ENCODE measurements around the gene NOTCH2. TPM values are rescaled to one million over a fixed set of nuclear protein-coding genes. Genes with fewer than 3 reads are reported as not detected.
"Not testable (repeated sequence)": the region's sequence is repeated elsewhere in the genome, so short reads cannot be mapped to it uniquely, and the experiment has no call there.

NOTCH2 gene
- total RNA-seq, 4 donors from 2014 or later, result 91.1 to 148 (median 112) TPM

DNA sequence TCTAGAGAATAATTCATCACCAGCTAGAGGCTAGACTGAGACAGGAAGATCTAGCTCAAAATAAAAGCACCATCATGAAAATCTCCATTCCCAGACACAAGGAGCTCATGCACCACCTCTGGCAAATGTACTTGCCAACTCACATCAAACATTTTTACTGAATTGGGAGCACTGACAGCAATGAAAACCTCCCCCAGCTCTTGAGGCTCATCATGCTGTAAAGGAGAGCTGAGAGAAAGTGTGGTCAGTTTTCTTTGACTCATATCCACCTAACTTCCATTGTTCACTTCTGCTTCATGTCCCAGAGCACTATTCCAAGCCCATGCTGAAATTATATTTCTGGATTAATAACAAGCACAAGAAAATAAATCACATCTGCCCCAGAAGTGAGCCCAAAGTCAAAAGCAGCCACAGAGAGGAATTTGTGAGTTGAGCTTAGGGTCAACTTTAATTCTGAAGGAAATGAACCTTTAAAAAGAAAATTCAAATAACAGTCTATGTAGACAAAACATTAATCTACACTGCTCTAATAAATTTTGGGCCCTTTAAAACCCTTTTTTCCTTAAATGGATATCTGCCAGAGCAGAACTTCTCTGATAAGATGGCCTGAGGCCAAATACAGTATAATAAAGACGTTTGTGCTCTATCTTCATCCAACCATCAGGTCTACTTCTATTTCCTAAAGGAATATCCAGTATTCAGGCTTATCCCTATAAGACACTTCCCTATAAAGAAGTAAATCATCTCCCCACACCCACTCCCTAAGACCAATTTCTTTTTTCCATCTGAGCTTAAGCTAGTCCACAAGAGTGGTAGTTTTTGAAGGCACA, 87.3 kb downstream of the NOTCH2 start:
- H3K4me1 ChIP-seq, result peaks cover 7 to 33% (median 26%) of the 10 kb centered on the region in 4 donors
- WGBS, result 16% methylated on average over 1 of the region's 1 CpG

DNA sequence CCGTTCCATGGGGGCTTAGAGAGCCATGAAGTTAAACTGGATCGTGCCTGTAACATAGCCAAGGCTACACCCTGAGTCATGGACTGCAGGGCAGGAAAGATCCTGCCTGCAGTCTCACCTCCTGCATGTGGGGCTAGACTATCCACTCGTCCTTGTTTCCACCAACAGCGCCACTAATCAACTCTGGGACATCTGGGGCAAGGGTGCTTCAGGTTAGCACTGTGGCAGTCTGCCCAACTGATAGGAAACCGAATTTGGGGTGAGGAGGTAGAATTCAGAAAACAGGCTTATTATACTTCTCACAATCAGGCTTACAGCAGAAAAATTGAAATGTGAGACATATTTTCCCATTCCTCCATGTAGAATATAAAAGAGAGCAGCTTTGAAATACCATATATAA, 88.0 kb downstream of the NOTCH2 start:
- intact Hi-C loops (cut with DNase I), result no loop called here

More for the DNA sequence above, 87.3 kb downstream of the NOTCH2 start:
- no peaks in the 10 kb centered on the region for H3K36me3 ChIP-seq
- no peaks in the 10 kb centered on the region for H3K9me3 ChIP-seq
- TF ChIP-seq POLR2A (IDR thresholded peaks at IDR 0.05; ENCODE audit: low read depth) (no peak), EP300 (IDR thresholded peaks at IDR 0.05) (no peak), POLR2AphosphoS5 (IDR thresholded peaks at IDR 0.05) (no peak)
- TF ChIP-seq, protein P1, sequence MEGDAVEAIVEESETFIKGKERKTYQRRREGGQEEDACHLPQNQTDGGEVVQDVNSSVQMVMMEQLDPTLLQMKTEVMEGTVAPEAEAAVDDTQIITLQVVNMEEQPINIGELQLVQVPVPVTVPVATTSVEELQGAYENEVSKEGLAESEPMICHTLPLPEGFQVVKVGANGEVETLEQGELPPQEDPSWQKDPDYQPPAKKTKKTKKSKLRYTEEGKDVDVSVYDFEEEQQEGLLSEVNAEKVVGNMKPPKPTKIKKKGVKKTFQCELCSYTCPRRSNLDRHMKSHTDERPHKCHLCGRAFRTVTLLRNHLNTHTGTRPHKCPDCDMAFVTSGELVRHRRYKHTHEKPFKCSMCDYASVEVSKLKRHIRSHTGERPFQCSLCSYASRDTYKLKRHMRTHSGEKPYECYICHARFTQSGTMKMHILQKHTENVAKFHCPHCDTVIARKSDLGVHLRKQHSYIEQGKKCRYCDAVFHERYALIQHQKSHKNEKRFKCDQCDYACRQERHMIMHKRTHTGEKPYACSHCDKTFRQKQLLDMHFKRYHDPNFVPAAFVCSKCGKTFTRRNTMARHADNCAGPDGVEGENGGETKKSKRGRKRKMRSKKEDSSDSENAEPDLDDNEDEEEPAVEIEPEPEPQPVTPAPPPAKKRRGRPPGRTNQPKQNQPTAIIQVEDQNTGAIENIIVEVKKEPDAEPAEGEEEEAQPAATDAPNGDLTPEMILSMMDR (IDR thresholded peaks at IDR 0.05), result no peak
- no peak overlapping the region for H3K27ac ChIP-seq (replicated peaks in 1 of 4)
- no peak for DNase-seq (ENCODE audit: extremely low spot score)
- no peak overlapping the region for H3K4me3 ChIP-seq
- H3K27me3 ChIP-seq, result no peaks in the 10 kb centered on the region
- intact Hi-C loops (cut with DNase I), result no loop called here

DNA sequence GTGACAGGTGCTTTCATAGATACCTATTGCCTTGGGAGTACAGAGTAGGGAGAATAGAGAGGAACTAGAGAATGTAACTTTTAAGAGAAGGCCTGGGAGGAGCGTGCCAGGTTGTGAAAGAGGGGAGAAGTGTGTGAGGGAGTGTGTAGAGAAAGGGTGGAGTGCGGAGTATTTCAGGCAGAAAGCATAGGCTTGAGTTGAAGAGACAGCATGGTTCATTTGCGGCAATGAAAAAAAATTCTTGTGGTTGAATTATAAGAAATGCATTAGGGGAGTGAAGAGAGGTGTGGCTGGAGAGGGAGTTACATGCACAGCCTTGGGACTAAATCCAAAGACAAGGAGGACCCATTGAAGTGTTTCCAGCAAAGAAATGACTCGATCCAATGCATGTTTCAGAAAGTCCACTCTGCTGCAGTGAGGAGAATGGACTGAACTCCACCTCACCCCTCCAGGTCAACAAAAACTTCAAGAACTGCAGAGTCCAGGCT, 91.4 kb downstream of the NOTCH2 start:
- no peaks in the 10 kb centered on the region for H3K9me3 ChIP-seq
- TF ChIP-seq, protein P1 (IDR thresholded peaks at IDR 0.05), result no peak
- TF ChIP-seq EP300 (IDR thresholded peaks at IDR 0.05) (no peak), POLR2AphosphoS5 (IDR thresholded peaks at IDR 0.05) (no peak), POLR2A (IDR thresholded peaks at IDR 0.05; ENCODE audit: low read depth) (no peak)
- peaks cover 0 to 24% (median 20%) of the 10 kb centered on the region in 4 donors for H3K4me1 ChIP-seq
- no peak overlapping the region for H3K4me3 ChIP-seq
- no peak for DNase-seq (ENCODE audit: extremely low spot score)
- H3K36me3 ChIP-seq, result peaks cover 0 to 5% (median 0%) of the 10 kb centered on the region in 4 donors
- no peak overlapping the region for H3K27ac ChIP-seq (replicated peaks in 1 of 4)
- no peaks in the 10 kb centered on the region for H3K27me3 ChIP-seq
- WGBS, result 78% methylated on average over 4 of the region's 4 CpGs
- intact Hi-C loops (cut with DNase I), result no loop called here

More for the DNA sequence above, 88.0 kb downstream of the NOTCH2 start:
- 87% methylated on average over 4 of the region's 5 CpGs for WGBS
- Histone ChIP-seq H3K36me3 (no peaks in the 10 kb centered on the region), H3K27me3 (no peaks in the 10 kb centered on the region), H3K27ac (replicated peaks in 1 of 4) (no peak overlapping the region), H3K4me3 (no peak overlapping the region), H3K4me1 (peaks cover 0 to 26% (median 19%) of the 10 kb centered on the region in 4 donors), H3K9me3 (no peaks in the 10 kb centered on the region)
- TF ChIP-seq EP300 (IDR thresholded peaks at IDR 0.05), result no peak
- TF ChIP-seq POLR2A (IDR thresholded peaks at IDR 0.05; ENCODE audit: low read depth), result no peak
- TF ChIP-seq, protein P1 (IDR thresholded peaks at IDR 0.05), result no peak
- no peak for TF ChIP-seq POLR2AphosphoS5 (IDR thresholded peaks at IDR 0.05)
- no peak for DNase-seq (ENCODE audit: extremely low spot score)

DNA sequence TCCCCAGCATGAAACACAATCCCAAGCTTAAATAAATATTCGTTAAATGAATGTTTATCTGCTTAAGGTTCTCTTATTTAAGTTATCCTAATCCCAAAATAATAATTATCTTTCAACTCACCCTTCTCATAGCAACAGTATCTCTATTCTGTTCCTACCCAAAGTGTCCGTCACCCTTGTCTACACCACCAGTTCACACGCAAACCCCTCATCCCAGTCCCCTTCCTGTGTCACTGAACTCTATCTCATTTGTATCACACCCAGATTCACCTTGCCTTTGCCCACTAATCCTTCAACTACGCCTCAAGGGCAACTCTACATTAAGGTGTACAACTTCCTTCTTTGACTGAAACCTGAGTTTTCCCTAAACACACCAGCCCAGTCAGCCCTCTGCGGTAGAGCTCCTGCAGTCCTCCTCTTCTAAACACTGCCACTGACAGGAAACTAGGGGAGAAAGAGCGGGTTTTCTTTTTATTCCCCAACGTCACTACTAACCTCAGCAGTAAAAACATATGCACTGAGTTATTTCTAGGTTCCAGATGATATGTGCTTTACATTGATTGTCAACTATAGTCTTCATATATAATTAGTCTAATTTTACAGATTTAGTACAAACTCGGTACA, 92.2 kb downstream of the NOTCH2 start:
- DNase-seq (ENCODE audit: extremely low spot score); H3K27me3 ChIP-seq; intact Hi-C loops (cut with DNase I); H3K9me3 ChIP-seq; H3K4me3 ChIP-seq; H3K27ac ChIP-seq (replicated peaks in 1 of 4); H3K36me3 ChIP-seq: not testable (repeated sequence)
- 96% methylated on average over 8 of the region's 8 CpGs for WGBS
- H3K4me1 ChIP-seq, result peaks cover 0 to 19% (median 17%) of the 10 kb centered on the region in 4 donors

DNA sequence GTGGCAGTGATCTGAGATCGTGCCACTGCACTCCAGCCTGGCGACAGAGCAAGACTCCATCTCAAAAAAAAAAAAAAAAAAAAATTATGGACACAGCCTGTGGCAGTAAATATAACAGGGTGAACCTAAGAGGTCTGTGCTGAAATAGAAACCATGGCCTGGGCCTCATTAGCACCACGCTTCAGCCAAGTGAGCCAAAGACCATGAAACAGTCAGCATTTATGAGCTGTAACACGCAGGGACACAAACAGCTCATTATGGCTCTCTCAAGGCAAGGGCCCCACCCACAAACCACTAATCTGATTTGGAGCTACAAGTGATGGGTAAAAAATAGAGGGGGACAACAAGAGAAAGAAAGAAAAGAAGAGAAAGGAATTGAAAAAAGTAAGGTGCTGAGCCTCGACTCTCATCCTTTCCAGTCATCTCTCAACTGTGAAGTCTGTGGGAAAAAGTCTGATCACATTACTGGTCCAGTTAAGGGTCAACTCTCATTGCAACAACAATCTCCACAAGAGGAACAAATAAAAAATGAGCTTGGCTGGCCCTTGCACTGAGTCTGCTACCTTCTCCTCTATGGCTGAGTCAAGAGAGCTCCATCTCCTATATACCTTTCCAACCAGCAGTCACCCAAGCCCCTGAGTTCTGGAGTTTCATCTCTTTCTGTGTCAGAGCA, 93.7 kb downstream of the NOTCH2 start:
- H3K9me3 ChIP-seq; H3K27me3 ChIP-seq; H3K4me3 ChIP-seq; intact Hi-C loops (cut with DNase I); H3K4me1 ChIP-seq; DNase-seq (ENCODE audit: extremely low spot score); H3K27ac ChIP-seq (replicated peaks in 1 of 4): not testable (repeated sequence)
- peaks cover 0 to 18% (median 10%) of the 10 kb centered on the region in 4 donors for H3K36me3 ChIP-seq
- 85% methylated on average over 5 of the region's 5 CpGs for WGBS

Data from esophagus muscularis mucosa (tissue), 4 donors.